Measurements from ENCODE around the gene DYSF.

DYSF gene

GRCh38 chr2:71689968-71690834 lies 236.8 kb downstream of the DYSF start:
- Mint-ChIP-seq H3K4me3 (no peak overlapping the region), H3K27me3 (ENCODE audit: low read depth, poor library complexity) (peaks cover 37% of the 10 kb centered on the region), H3K36me3 (ENCODE audit: low read depth) (no peaks in the 10 kb centered on the region), H3K27ac (peak overlapping the region; percentile 14), H3K4me1 (peaks cover 32% of the 10 kb centered on the region), H3K9me3 (no peaks in the 10 kb centered on the region)
- no peak for TF ChIP-seq CTCF (IDR thresholded peaks at IDR 0.05)
- DNase-seq, result no peak

DNA sequence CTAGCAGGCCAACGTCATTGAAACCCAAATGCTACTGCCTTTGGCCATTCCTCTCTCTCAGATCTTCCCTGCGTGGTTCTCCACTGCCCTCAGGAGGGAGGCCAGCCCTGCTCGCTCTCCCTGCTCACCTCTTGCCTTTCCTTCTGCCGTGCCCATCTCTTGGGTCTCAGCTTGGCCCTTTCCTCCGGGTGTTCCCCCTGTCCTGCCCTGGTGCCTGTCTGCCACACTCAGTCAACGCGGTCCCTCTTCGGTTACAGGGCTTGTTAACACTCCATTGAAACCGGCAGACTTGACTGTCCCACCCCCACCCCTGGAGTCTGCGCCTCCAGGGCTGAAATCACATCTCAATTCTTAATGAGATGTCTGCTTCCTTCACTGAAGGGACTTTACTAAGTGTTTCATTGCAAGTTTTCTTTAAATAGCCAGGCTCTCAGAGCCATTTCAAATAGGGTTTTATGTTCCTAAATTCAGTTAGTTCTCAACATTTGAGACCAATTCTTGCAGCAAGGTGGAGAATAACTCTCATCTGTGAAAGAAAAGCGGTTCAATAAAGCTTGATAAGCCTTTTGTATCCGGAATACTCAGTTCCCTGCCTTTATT lies 237.6 kb downstream of the DYSF start:
- Mint-ChIP-seq H3K27ac (peak overlapping the region; percentile 14), H3K4me3 (no peak overlapping the region), H3K36me3 (ENCODE audit: low read depth) (no peaks in the 10 kb centered on the region), H3K4me1 (peaks cover 32% of the 10 kb centered on the region), H3K27me3 (ENCODE audit: low read depth, poor library complexity) (peaks cover 36% of the 10 kb centered on the region), H3K9me3 (no peaks in the 10 kb centered on the region)
- DNase-seq, result no peak
- no peak for TF ChIP-seq CTCF (IDR thresholded peaks at IDR 0.05)

- Mint-ChIP-seq H3K9me3 (no peaks in the 10 kb centered on the region), H3K36me3 (ENCODE audit: low read depth) (no peaks in the 10 kb centered on the region), H3K27me3 (ENCODE audit: low read depth, poor library complexity) (peaks cover 37% of the 10 kb centered on the region), H3K27ac (no peak overlapping the region), H3K4me3 (no peak overlapping the region), H3K4me1 (peaks cover 33% of the 10 kb centered on the region)
- TF ChIP-seq CTCF (IDR thresholded peaks at IDR 0.05), result no peak
- DNase-seq, result no peak
Measured at GRCh38 chr2:71691747-71692441, 238.5 kb downstream of the DYSF start.

DNA sequence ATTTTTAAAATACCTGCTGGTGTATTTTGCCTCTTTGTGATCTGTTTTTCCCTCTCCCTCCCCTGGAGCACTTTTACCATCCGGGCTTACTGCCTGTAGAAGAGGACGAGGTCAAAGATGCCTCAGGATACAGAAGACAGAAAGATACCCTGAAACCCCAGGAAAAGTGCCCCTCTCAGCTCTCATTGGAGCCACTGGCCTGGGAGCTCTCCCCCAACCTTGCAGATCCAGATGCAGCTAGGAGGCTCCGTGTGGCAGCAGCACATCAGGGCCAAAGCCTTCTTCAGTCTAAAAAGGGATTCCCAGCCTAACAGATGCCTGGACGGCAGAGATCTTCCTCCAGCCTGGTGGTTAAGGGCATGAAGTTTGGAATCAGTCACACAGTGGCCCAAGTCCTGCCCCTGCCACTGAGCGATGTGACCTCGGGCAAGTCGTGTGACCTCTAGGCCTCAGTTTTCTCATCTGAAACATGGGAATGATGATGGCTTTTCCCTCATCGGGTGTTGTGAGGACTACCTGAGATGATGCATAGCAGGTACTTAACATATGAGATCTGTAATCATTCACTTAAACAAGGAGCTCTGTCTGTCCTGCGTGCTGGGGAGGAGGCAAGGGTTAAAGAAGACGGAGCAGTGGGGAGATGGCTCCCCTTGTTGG lies 239.4 kb downstream of the DYSF start:
- Mint-ChIP-seq H3K4me1 (peaks cover 29% of the 10 kb centered on the region), H3K36me3 (ENCODE audit: low read depth) (no peaks in the 10 kb centered on the region)

More for the DNA sequence above, 239.4 kb downstream of the DYSF start:
- Mint-ChIP-seq H3K27ac (no peak overlapping the region), H3K9me3 (peaks cover 3% of the 10 kb centered on the region), H3K27me3 (ENCODE audit: low read depth, poor library complexity) (peaks cover 38% of the 10 kb centered on the region), H3K4me3 (no peak overlapping the region)
- no peak for TF ChIP-seq CTCF (IDR thresholded peaks at IDR 0.05)
- DNase-seq, result no peak
